ENCODE measurements around the gene RNF152. TPM values are rescaled to one million over a fixed set of nuclear protein-coding genes. Genes with fewer than 3 reads are reported as not detected.

RNF152 gene
- total and polyA plus RNA-seq, 2 experiments from 2014 or later, result 1.1 to 9.4 TPM

- Histone ChIP-seq H3K9me3 (ENCODE audit: low read depth) (no peaks in the 10 kb centered on the region), H3K27me3 (no peaks in the 10 kb centered on the region), H3K27ac (no peak overlapping the region), H3K4me3 (no peak overlapping the region), H3K36me3 (no peaks in the 10 kb centered on the region), H3K4me1 (ENCODE audit: low read depth) (no peaks in the 10 kb centered on the region)
- DNase-seq (ENCODE audit: low read depth in 1 of 2, low spot score in 1 of 2), result no peak
- TF ChIP-seq, protein P1, sequence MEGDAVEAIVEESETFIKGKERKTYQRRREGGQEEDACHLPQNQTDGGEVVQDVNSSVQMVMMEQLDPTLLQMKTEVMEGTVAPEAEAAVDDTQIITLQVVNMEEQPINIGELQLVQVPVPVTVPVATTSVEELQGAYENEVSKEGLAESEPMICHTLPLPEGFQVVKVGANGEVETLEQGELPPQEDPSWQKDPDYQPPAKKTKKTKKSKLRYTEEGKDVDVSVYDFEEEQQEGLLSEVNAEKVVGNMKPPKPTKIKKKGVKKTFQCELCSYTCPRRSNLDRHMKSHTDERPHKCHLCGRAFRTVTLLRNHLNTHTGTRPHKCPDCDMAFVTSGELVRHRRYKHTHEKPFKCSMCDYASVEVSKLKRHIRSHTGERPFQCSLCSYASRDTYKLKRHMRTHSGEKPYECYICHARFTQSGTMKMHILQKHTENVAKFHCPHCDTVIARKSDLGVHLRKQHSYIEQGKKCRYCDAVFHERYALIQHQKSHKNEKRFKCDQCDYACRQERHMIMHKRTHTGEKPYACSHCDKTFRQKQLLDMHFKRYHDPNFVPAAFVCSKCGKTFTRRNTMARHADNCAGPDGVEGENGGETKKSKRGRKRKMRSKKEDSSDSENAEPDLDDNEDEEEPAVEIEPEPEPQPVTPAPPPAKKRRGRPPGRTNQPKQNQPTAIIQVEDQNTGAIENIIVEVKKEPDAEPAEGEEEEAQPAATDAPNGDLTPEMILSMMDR (IDR thresholded peaks at IDR 0.05; ENCODE audit: low read depth, low read length), result no peak
Measured at GRCh38 chr18:61929881-61930640, 37.3 kb upstream of the RNF152 start.

GRCh38 chr18:61926532-61926931 is 33.7 kb upstream of the RNF152 start:
- TF ChIP-seq, protein P1 (IDR thresholded peaks at IDR 0.05; ENCODE audit: low read depth, low read length), result no peak

GRCh38 chr18:61924550-61924949 is 31.7 kb upstream of the RNF152 start:
- TF ChIP-seq, protein P1 (IDR thresholded peaks at IDR 0.05; ENCODE audit: low read depth, low read length), result no peak
- H3K4me1 ChIP-seq (ENCODE audit: low read depth), result no peaks in the 10 kb centered on the region

More at GRCh38 chr18:61926532-61926931, 33.7 kb upstream of the RNF152 start:
- no peaks in the 10 kb centered on the region for H3K27me3 ChIP-seq
- no peak overlapping the region for H3K4me3 ChIP-seq
- H3K4me1 ChIP-seq (ENCODE audit: low read depth), result no peaks in the 10 kb centered on the region
- DNase-seq (ENCODE audit: low read depth in 1 of 2, low spot score in 1 of 2), result no peak
- no peaks in the 10 kb centered on the region for H3K9me3 ChIP-seq (ENCODE audit: low read depth)
- H3K36me3 ChIP-seq, result no peaks in the 10 kb centered on the region
- H3K27ac ChIP-seq, result no peak overlapping the region

GRCh38 chr18:61922435-61922834 is 29.6 kb upstream of the RNF152 start:
- no peak overlapping the region for H3K4me3 ChIP-seq

More at GRCh38 chr18:61924550-61924949, 31.7 kb upstream of the RNF152 start:
- H3K36me3 ChIP-seq, result no peaks in the 10 kb centered on the region
- no peak overlapping the region for H3K27ac ChIP-seq
- H3K9me3 ChIP-seq (ENCODE audit: low read depth), result no peaks in the 10 kb centered on the region
- H3K4me3 ChIP-seq, result no peak overlapping the region
- no peak for DNase-seq (ENCODE audit: low read depth in 1 of 2, low spot score in 1 of 2)
- no peaks in the 10 kb centered on the region for H3K27me3 ChIP-seq

GRCh38 chr18:61921621-61922235 is 28.9 kb upstream of the RNF152 start:
- no peak for DNase-seq (ENCODE audit: low read depth in 1 of 2, low spot score in 1 of 2)
- H3K27ac ChIP-seq, result no peak overlapping the region
- no peaks in the 10 kb centered on the region for H3K27me3 ChIP-seq
- TF ChIP-seq, protein P1 (IDR thresholded peaks at IDR 0.05; ENCODE audit: low read depth, low read length), result no peak
- H3K36me3 ChIP-seq, result no peaks in the 10 kb centered on the region
- no peaks in the 10 kb centered on the region for H3K4me1 ChIP-seq (ENCODE audit: low read depth)
- no peaks in the 10 kb centered on the region for H3K9me3 ChIP-seq (ENCODE audit: low read depth)
- H3K4me3 ChIP-seq, result no peak overlapping the region

More at GRCh38 chr18:61922435-61922834, 29.6 kb upstream of the RNF152 start:
- Histone ChIP-seq H3K27ac (no peak overlapping the region), H3K4me1 (ENCODE audit: low read depth) (no peaks in the 10 kb centered on the region), H3K9me3 (ENCODE audit: low read depth) (no peaks in the 10 kb centered on the region), H3K27me3 (no peaks in the 10 kb centered on the region), H3K36me3 (no peaks in the 10 kb centered on the region)
- TF ChIP-seq, protein P1 (IDR thresholded peaks at IDR 0.05; ENCODE audit: low read depth, low read length), result no peak
- DNase-seq (ENCODE audit: low read depth in 1 of 2, low spot score in 1 of 2), result no peak
